GM12878 (cell line): Measurements from ENCODE around the gene B3GALT6. TPM values are rescaled to one million over a fixed set of nuclear protein-coding genes. Genes with fewer than 3 reads are reported as not detected.

Source experiments
- ATAC-seq: fragments of 200-7000 bp; cut with Tn5 transposase; 3 replicates; pipeline ENCODE4 v1.9.1; 2020; ENCODE audit warnings: mild to moderate bottlenecking, moderate library complexity
- BruUV-seq: library from RNA; stranded (reverse); fragments of 400-500 nt; replicated peaks from 2 replicates; lab custom pipeline; 2021; lab: Mats Ljungman, UMichigan
- CTCF ChIA-PET: fragments of 300-600 bp; sonication (Branson Sonifier 250); formaldehyde crosslinking; extraction: SDS; loops from one replicate; lab custom pipeline; 2021; ENCODE audit warnings: inconsistent platforms; lab: Yijun Ruan, JAX
- POLR2A ChIA-PET: fragments of 350-600 bp; formaldehyde crosslinking; extraction: SDS; loops from one replicate; lab custom pipeline; 2021; ENCODE audit warnings: inconsistent platforms; lab: Charles Lee
- RAD21 ChIA-PET: fragments of 300-600 bp; sonication (Branson Sonifier 250); formaldehyde crosslinking; loops from one replicate; lab custom pipeline; 2023; ENCODE audit warnings: antibody characterized with exemption; ENCODE audit not compliant: unreplicated experiment; lab: Charles Lee
- SMC1A ChIA-PET: fragments of 300-600 bp; sonication (Branson Sonifier 250); formaldehyde crosslinking; loops from one replicate; lab custom pipeline; 2023; ENCODE audit not compliant: unreplicated experiment, uncharacterized antibody; lab: Charles Lee
- DNase-seq: peaks from one replicate; pipeline ENCODE4 v3.0.0-alpha.2; 2011; ENCODE audit warnings: low read depth, low spot score
- FAIRE-seq: peaks from 3 replicates; lab custom pipeline; 2011; peaks lifted over from hg19 to GRCh38; lab: Jason Lieb, UNC
- H2AFZ ChIP-seq: 2 replicates; pipeline ENCODE4 v1.6.0; 2011; ENCODE audit warnings: low read depth, low read length, control low read depth; ENCODE audit not compliant: control insufficient read depth
- H3K27ac ChIP-seq: 2 replicates; pipeline ENCODE4 v1.5.1; 2011; ENCODE audit warnings: control low read depth; ENCODE audit not compliant: control insufficient read depth, insufficient read depth
- H3K27me3 ChIP-seq, 2 experiments: replicated peaks in 1 of 2; 2 replicates each; pipeline versions ENCODE4 v1.6.0 to v1.6.1; 2011; ENCODE audit warnings: low read length in 1 of 2; ENCODE audit not compliant: control insufficient read depth in 2 of 2, insufficient read depth in 2 of 2
- H3K36me3 ChIP-seq, 2 experiments: 2 replicates each; pipeline ENCODE4 v1.5.1; 2011; ENCODE audit warnings: low read length in 1 of 2; ENCODE audit not compliant: control insufficient read depth in 2 of 2, insufficient read depth in 2 of 2
- H3K4me1 ChIP-seq: 2 replicates; pipeline ENCODE4 v1.6.1; 2011; ENCODE audit warnings: mild to moderate bottlenecking, low read length, moderate library complexity, mixed read lengths; ENCODE audit not compliant: control insufficient read depth, insufficient read depth
- H3K4me2 ChIP-seq: 2 replicates; pipeline ENCODE4 v1.6.0; 2011; ENCODE audit warnings: control low read depth; ENCODE audit not compliant: control insufficient read depth, insufficient read depth
- H3K4me3 ChIP-seq: fragments of 200-600 bp; sonication (generic); 2 replicates; pipeline ENCODE4 v1.5.1; 2016
- H3K79me2 ChIP-seq: 2 replicates; pipeline ENCODE4 v1.6.0; 2011; ENCODE audit warnings: low read length; ENCODE audit not compliant: control insufficient read depth, insufficient read depth
- H3K9ac ChIP-seq: 2 replicates; pipeline ENCODE4 v1.8.0; 2011; ENCODE audit warnings: low read length, control low read depth, mixed read lengths; ENCODE audit not compliant: control insufficient read depth, insufficient read depth
- H3K9me3 ChIP-seq: replicated peaks from 3 replicates; pipeline ENCODE4 v1.5.1; 2011; ENCODE audit warnings: mild to moderate bottlenecking, low read length; ENCODE audit not compliant: control insufficient read depth, insufficient read depth
- H4K20me1 ChIP-seq: 2 replicates; pipeline ENCODE4 v1.6.0; 2011; ENCODE audit not compliant: control insufficient read depth, insufficient read depth
- ASH2L ChIP-seq: fragments of 300-600, 200-600 bp; sonication (generic); IDR thresholded peaks from 2 replicates; pipeline ENCODE4 v1.6.1; 2017; ENCODE audit warnings: low read depth, mild to moderate bottlenecking, borderline replicate concordance
- ATF7 ChIP-seq: fragments of 450-650 bp; IDR thresholded peaks from 2 replicates; pipeline ENCODE4 v1.6.1; 2016; ENCODE audit warnings: low read depth, mild to moderate bottlenecking
- BHLHE40 ChIP-seq, 2 experiments: fragments of 450-650 bp in 1 of 2; IDR thresholded peaks; 2 replicates each; pipeline ENCODE4 v1.6.1; 2011 to 2017; ENCODE audit warnings: low read depth in 2 of 2, borderline replicate concordance in 1 of 2, improper control_type of control experiment in 1 of 2, low read length in 1 of 2, mild to moderate bottlenecking in 1 of 2
- IRF5 ChIP-seq: fragments of 450-650 bp; IDR thresholded peaks from 2 replicates; pipeline ENCODE4 v1.6.1; 2017; ENCODE audit warnings: borderline replicate concordance
- LARP7 ChIP-seq: fragments of 450-650 bp; IDR thresholded peaks from 2 replicates; pipeline ENCODE4 v1.6.1; 2017; ENCODE audit warnings: mild to moderate bottlenecking
- RELA ChIP-seq: fragments of 450-650 bp; IDR thresholded peaks from 2 replicates; pipeline ENCODE4 v1.8.0; 2014; ENCODE audit warnings: borderline replicate concordance; ENCODE audit not compliant: partially characterized antibody
- RELB ChIP-seq: fragments of 450-650 bp; IDR thresholded peaks from 2 replicates; pipeline ENCODE4 v1.6.1; 2017; ENCODE audit warnings: low read depth, mild to moderate bottlenecking, moderate library complexity
- SIX5 ChIP-seq: IDR thresholded peaks from 2 replicates; pipeline ENCODE4 v1.6.1; 2011; ENCODE audit warnings: mild to moderate bottlenecking, low read depth, low read length, moderate library complexity; ENCODE audit not compliant: severe bottlenecking
- SREBF1 ChIP-seq: IDR thresholded peaks from 2 replicates; pipeline ENCODE4 v1.6.1; 2012; ENCODE audit warnings: mild to moderate bottlenecking, low read length
- TCF7 ChIP-seq: IDR thresholded peaks from 2 replicates; pipeline ENCODE4 v1.6.1; 2014; ENCODE audit warnings: antibody characterized with exemption, borderline replicate concordance
- USF2 ChIP-seq: IDR thresholded peaks from 2 replicates; pipeline ENCODE4 v1.6.1; 2011; ENCODE audit warnings: low read depth, low read length, improper control_type of control experiment, borderline replicate concordance
- WRNIP1 ChIP-seq: IDR thresholded peaks from 2 replicates; pipeline ENCODE4 v1.6.1; 2011; ENCODE audit warnings: low read depth, low read length, improper control_type of control experiment, borderline replicate concordance
- ZNF217 ChIP-seq: fragments of 450-650 bp; IDR thresholded peaks from 2 replicates; pipeline ENCODE4 v1.6.1; 2017; ENCODE audit warnings: antibody characterized with exemption, mild to moderate bottlenecking
- ZNF384 ChIP-seq: IDR thresholded peaks from 2 replicates; pipeline ENCODE4 v1.6.1; 2012; ENCODE audit warnings: low read depth, mild to moderate bottlenecking, low read length, improper control_type of control experiment, borderline replicate concordance
- ZZZ3 ChIP-seq: IDR thresholded peaks from 2 replicates; pipeline ENCODE4 v1.6.1; 2011; ENCODE audit warnings: low read depth; ENCODE audit not compliant: control insufficient read depth, insufficient read length
- WGBS: methylation state at CpG from one replicate; pipeline ENCODE4 v1.1.6; 2016; ENCODE audit warnings: low lambda C conversion rate; ENCODE audit not compliant: insufficient replicate concordance, insufficient coverage; ENCODE audit errors: missing lambda C conversion rate; 5-methylcytosine and 5-hydroxymethylcytosine counted together
- in situ Hi-C: fragments of 300-500 bp; cut with MboI; formaldehyde crosslinking; loops from 9 replicates; pipeline ENCODE4 v1.14.3; 2018; ENCODE audit warnings: mixed read lengths
- intact Hi-C: fragments of 100-400 bp; cut with micrococcal nuclease; formaldehyde crosslinking; loops from one replicate; pipeline ENCODE4 v1.14.2; 2022; ENCODE audit not compliant: unreplicated experiment
- polyA plus RNA-seq, 11 experiments: library from polyadenylated mRNA; depleted of rRNA in 4 of 11; unstranded in 6 of 11; stranded (reverse) in 5 of 11; fragments of >200 nt; fragmentation: Nextera tagmentation in 4 of 11; fragmentation: Illumina TruSeq in 1 of 11; extraction: Ambion mirVana in 4 of 11; extraction: Trizol in 1 of 11; gene quantifications; 1 replicate in 1 of 11; 2 replicates in 10 of 11; pipeline versions ENCODE4 v1.2.1 to v1.2.3, GENCODE V29; 2011 to 2016; ENCODE audit warnings: inconsistent platforms in 2 of 11, missing spikeins in 2 of 11, low read depth in 1 of 11
- total RNA-seq, 4 experiments: library from RNA; depleted of rRNA in 3 of 4; stranded (reverse); fragments of >200 nt in 3 of 4; fragmentation: Illumina TruSeq in 1 of 4; extraction: Trizol in 1 of 4; gene quantifications; 2 replicates each; pipeline versions ENCODE4 v1.2.1 to v1.2.3, GENCODE V29; 2013 to 2021
- TF ChIP-seq, protein P1 (sequence below): fragments of 450-650 bp; IDR thresholded peaks from 2 replicates; pipeline ENCODE4 v1.6.1; 2017; ENCODE audit warnings: mild to moderate bottlenecking, moderate library complexity

The B3GALT6 gene
- total and polyA plus RNA-seq, 10 of the 15 experiments (the other 5 are each of a cell fraction or from before 2014, with no cell fraction given), result 0.53 to 20.8 (median 4.5) TPM

DNA sequence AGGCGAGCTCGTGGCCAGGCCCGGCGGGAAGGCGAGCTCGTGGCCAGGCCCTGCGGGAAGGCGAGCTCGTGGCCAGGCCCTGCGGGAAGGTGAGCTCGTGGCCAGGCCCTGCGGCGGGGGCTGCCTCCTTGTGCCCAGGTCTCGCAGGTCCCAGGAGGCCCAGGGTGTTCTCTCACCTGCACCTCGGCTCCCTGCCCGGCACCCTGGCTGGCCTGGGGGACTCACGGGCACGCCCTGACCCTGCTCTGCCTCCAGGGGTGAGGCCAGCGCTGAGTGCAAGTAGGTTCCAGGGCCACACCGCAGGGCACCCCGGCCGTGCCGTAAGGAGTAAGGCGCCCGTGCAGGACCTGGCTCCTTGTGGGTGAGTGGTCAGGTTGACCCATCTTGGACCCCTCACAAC is 4.7 kb upstream of the B3GALT6 start:
- DNase-seq, result no peak
- intact Hi-C loops, result no loop called here
- SMC1A ChIA-PET, result no interaction called here
- H3K9ac ChIP-seq, result no peak overlapping the region
- H2AFZ ChIP-seq, result no peak overlapping the region
- BruUV-seq, result no TSS peak
- no peaks in the 10 kb centered on the region for H3K9me3 ChIP-seq
- in situ Hi-C loops, result no loop called here
- no peak for FAIRE-seq
- peaks cover 43% of the 10 kb centered on the region for H3K79me2 ChIP-seq
- no peaks in the 10 kb centered on the region for H4K20me1 ChIP-seq
- H3K27me3 ChIP-seq, result no peaks in the 10 kb centered on the region
- POLR2A ChIA-PET, result no interaction called here
- no peak overlapping the region for H3K27ac ChIP-seq
- RAD21 ChIA-PET, result no interaction called here
- H3K4me1 ChIP-seq, result peaks cover 4% of the 10 kb centered on the region
- H3K36me3 ChIP-seq, result peaks cover 4 to 39% of the 10 kb centered on the region in 2 experiments; a peak in 3 of 4 replicates
- WGBS, result 96% methylated on average over 12 of the region's 25 CpGs
- ATAC-seq, result no peak
- no peak overlapping the region for H3K4me3 ChIP-seq
- H3K4me2 ChIP-seq, result no peak overlapping the region
- CTCF ChIA-PET, result interaction anchor here (1.2 kb wide), 1 partner anchor 105 kb away, joined by 5 read pairs; no protein-coding TSS in a partner anchor
- no peak for TF ChIP-seq ASH2L
- no peak for TF ChIP-seq ZZZ3
- no peak for TF ChIP-seq USF2
- no peak for TF ChIP-seq ZNF217
- TF ChIP-seq, protein P1, sequence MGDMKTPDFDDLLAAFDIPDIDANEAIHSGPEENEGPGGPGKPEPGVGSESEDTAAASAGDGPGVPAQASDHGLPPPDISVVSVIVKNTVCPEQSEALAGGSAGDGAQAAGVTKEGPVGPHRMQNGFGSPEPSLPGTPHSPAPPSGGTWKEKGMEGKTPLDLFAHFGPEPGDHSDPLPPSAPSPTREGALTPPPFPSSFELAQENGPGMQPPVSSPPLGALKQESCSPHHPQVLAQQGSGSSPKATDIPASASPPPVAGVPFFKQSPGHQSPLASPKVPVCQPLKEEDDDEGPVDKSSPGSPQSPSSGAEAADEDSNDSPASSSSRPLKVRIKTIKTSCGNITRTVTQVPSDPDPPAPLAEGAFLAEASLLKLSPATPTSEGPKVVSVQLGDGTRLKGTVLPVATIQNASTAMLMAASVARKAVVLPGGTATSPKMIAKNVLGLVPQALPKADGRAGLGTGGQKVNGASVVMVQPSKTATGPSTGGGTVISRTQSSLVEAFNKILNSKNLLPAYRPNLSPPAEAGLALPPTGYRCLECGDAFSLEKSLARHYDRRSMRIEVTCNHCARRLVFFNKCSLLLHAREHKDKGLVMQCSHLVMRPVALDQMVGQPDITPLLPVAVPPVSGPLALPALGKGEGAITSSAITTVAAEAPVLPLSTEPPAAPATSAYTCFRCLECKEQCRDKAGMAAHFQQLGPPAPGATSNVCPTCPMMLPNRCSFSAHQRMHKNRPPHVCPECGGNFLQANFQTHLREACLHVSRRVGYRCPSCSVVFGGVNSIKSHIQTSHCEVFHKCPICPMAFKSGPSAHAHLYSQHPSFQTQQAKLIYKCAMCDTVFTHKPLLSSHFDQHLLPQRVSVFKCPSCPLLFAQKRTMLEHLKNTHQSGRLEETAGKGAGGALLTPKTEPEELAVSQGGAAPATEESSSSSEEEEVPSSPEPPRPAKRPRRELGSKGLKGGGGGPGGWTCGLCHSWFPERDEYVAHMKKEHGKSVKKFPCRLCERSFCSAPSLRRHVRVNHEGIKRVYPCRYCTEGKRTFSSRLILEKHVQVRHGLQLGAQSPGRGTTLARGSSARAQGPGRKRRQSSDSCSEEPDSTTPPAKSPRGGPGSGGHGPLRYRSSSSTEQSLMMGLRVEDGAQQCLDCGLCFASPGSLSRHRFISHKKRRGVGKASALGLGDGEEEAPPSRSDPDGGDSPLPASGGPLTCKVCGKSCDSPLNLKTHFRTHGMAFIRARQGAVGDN, result no peak
- TF ChIP-seq RELA, result no peak
- TF ChIP-seq RELB, result no peak
- no peak for TF ChIP-seq IRF5
- no peak for TF ChIP-seq ATF7
- no peak for TF ChIP-seq ZNF384
- TF ChIP-seq SIX5, result no peak
- TF ChIP-seq BHLHE40 (IDR thresholded peaks at IDR 0.05; ENCODE audit: borderline replicate concordance in 1 of 2, low read depth in 2 of 2, low read length in 1 of 2), result no peak
- no peak for TF ChIP-seq SREBF1
- TF ChIP-seq WRNIP1, result no peak
- TF ChIP-seq TCF7, result no peak
- TF ChIP-seq LARP7, result no peak
